PC-3 (cell line): ENCODE measurements around the gene ST3GAL5.

Experiments
- CTCF ChIP-seq: fragments of 300-600 bp; sonication (generic); conservative IDR thresholded peaks from 2 replicates; pipeline ENCODE4 v1.5.1; 2017; ENCODE audit warnings: antibody characterized with exemption, low read depth, mild to moderate bottlenecking, low read length
- EZH2phosphoT487 ChIP-seq: fragments of 300-600 bp; sonication (generic); IDR thresholded peaks from 2 replicates; pipeline ENCODE4 v1.6.1; 2018; ENCODE audit warnings: mild to moderate bottlenecking, antibody characterized with exemption, low read length, borderline replicate concordance

- TF ChIP-seq CTCF (no peak), EZH2phosphoT487 (no peak)
Observed at GRCh38 chr2:85850451-85850850, 38.3 kb downstream of the ST3GAL5 start.
